Activated CD8-positive, alpha-beta memory T cell treated with anti-CD3 and anti-CD28 coated beads, Interleukin-2, amount 50 U/mL, for 4 hours (primary cell): ENCODE results near the gene BORCS8.
"Not testable (repeated sequence)": the region's sequence is repeated elsewhere in the genome, so short reads cannot be mapped to it uniquely, and the experiment has no call there.

Experiments
- DNase-seq: peaks from one replicate; pipeline ENCODE4 v3.0.0-alpha.2; 2020

BORCS8 gene

GRCh38 chr19:19147344-19147743 lies 44.6 kb downstream of the BORCS8 start:
- DNase-seq = no peak

DNA sequence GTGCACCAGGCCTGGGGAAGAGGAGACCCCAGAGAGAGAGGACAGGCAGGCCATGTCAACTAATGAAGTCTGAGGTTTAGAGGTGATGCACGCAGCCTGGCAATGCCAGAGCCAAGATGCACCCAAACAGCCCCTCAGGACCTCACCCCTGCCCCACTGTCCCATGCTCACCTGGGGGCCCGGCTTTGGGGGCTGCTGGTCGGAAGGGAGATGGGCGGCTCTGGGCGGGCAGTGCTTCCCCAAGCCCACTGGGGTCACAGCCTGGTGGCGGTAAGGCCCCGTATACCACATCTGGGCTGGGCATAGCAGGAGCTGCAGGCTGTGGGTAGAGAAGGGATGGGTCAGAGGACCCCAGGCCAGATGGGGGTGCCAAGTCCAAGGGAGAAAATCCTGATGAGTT lies 45.1 kb downstream of the BORCS8 start:
- no peak for DNase-seq

DNA sequence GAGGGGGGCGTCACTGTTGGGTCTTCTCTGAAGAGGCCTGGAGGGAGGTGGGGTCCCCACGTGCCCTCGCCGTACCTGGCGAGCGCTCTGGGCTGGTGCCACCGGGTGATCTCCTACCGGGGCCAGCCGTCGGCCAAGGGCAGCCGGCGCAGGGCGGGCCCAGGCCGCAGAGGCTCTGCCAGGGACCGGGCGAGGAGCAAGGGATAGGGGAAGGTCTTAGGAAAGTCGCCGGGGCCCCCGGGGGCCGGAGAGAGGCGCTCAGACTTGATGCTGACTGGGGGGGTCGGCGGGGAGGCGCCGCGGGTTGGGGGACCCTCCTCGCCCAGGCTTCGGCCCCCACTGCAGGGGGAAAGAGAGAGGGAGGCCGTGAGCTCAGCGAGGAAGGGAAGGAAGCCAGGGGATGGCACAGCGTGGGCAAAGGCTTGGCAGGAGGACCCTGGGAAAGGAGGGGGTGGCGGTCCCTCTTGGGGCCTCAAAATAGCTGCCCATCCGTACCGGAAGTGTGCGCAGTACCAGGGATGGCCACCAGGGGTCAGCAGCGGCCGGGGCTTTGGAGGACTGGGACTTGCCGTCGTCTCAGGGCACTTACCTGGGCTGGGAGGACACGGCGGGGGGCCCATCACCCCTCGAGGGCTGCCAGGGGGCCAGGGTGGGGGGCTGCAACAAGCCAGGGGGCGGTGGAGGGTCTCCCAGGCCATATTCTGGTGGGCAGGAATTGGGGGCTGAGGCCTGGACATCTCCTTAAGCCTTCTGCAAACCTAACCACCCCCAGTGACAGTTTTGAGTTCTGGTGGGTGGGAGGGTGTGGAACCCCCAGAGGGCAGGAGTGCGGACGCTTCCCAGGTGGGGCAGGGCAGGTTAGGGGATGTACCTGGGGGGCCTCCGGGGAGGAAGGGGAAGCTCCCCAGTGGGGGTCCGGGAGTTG lies 46.0 kb downstream of the BORCS8 start:
- DNase-seq = peak; percentile 86

GRCh38 chr19:19145281-19145680 lies 46.7 kb downstream of the BORCS8 start:
- DNase-seq = no peak

- no peak for DNase-seq
These were observed 49.6 kb downstream of the BORCS8 start for GRCh38 chr19:19142347-19142746.

- DNase-seq = no peak
These were observed 51.5 kb downstream of the BORCS8 start for GRCh38 chr19:19140476-19140875.

- DNase-seq = no peak
These were observed 52.1 kb downstream of the BORCS8 start for GRCh38 chr19:19139876-19140229.

GRCh38 chr19:19138109-19138981 lies 53.6 kb downstream of the BORCS8 start, which contains the start of gene TMEM161A:
Gene TMEM161A, minus strand, starts transcription at chr19:19138478. Its CDS starts 50 bp downstream, at chr19:19138428.
- DNase-seq = peak; percentile 94

GRCh38 chr19:19137556-19138108 lies 54.3 kb downstream of the BORCS8 start:
- no peak for DNase-seq

GRCh38 chr19:19135713-19136112 lies 56.2 kb downstream of the BORCS8 start:
- DNase-seq = not testable (repeated sequence)

GRCh38 chr19:19134687-19135158 lies 57.2 kb downstream of the BORCS8 start:
- peak; percentile 44 for DNase-seq

GRCh38 chr19:19133985-19134384 lies 58.0 kb downstream of the BORCS8 start:
- DNase-seq = no peak

DNA sequence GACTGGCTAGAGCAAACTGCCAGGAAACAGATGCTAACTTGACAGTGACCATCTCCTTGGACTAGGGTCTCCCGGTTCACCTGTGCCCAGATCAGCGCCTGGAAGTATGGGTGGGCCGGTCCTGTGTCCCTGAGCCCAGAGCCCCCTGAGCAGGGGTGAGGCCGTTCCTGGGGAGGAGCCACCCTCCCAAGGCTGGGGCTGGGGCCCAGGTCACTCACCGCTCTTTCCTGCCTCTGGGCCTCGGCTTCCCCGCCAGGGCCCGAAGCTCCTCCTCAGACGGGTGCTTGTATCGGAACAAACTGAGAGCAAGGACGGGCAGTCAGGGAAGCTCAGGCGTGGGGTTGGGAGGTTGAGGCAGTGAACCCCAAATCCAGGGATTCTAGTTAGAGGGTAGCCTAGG lies 59.0 kb downstream of the BORCS8 start:
- no peak for DNase-seq

DNA sequence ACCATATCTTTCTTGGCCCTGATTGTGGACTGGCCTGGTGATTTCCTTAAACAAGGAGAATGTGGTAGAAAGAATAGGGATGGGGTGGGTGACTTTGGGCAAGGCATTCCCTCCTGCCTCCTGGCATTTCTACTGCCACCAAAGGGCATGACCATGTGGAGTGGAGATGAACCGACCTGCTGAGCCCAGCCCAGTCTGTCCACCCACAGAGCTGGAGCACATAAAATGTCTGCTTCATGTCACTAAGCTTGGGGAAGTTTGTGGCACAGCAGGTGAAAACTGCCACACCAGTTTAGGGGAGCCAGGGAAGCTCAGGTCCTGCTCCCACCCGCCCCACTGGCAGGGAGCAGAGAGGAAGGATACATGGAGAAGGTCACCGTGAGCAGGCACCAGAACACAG lies 60.0 kb downstream of the BORCS8 start:
- DNase-seq = no peak
